SK-N-SH treated with all-trans-retinoic acid at 6 μM for 48 hours (cell line): ENCODE data around the gene SLC35A2.
"Not testable (repeated sequence)": the region's sequence is repeated elsewhere in the genome, so short reads cannot be mapped to it uniquely, and the experiment has no call there.

Experiments
- ARNTL ChIP-seq: fragments of 450-650 bp; formaldehyde crosslinking; IDR thresholded peaks from 2 replicates; pipeline ENCODE4 v1.5.0; 2020; ENCODE audit warnings: low read depth, mild to moderate bottlenecking, moderate library complexity, borderline replicate concordance
- ESRRG ChIP-seq: fragments of 250-450 bp; sonication (Bioruptor Pico); IDR thresholded peaks from 2 replicates; pipeline ENCODE4 v1.6.1; 2021; ENCODE audit warnings: mild to moderate bottlenecking
- GLIS3 ChIP-seq: fragments of 250-450 bp; sonication (Bioruptor Pico); IDR thresholded peaks from 2 replicates; pipeline ENCODE4 v1.5.0; 2020; ENCODE audit warnings: mild to moderate bottlenecking, moderate library complexity
- ISL1 ChIP-seq: fragments of 250-450 bp; sonication (Bioruptor Pico); IDR thresholded peaks from 2 replicates; pipeline ENCODE4 v2.1.2; 2022; ENCODE audit warnings: mild to moderate bottlenecking, moderate library complexity
- SNAI2 ChIP-seq: fragments of 250-450 bp; sonication (Bioruptor Pico); IDR thresholded peaks from 2 replicates; pipeline ENCODE4 v1.5.0; 2020; ENCODE audit warnings: mild to moderate bottlenecking, moderate library complexity
- TOX ChIP-seq: fragments of 250-450 bp; sonication (Bioruptor Pico); IDR thresholded peaks from 2 replicates; pipeline ENCODE4 v1.8.0; 2021; ENCODE audit warnings: mild to moderate bottlenecking, moderate library complexity, borderline replicate concordance
- TF ChIP-seq, protein P1 (sequence below): fragments of 250-450 bp; sonication (Bioruptor Pico); IDR thresholded peaks from 2 replicates; pipeline ENCODE4 v1.5.1; 2021; ENCODE audit warnings: mild to moderate bottlenecking, moderate library complexity
- TF ChIP-seq, protein P2 (sequence below): fragments of 250-450 bp; sonication (Bioruptor Pico); IDR thresholded peaks from 2 replicates; pipeline ENCODE4 v1.8.0; 2020; ENCODE audit warnings: mild to moderate bottlenecking, moderate library complexity, borderline replicate concordance

DNA sequence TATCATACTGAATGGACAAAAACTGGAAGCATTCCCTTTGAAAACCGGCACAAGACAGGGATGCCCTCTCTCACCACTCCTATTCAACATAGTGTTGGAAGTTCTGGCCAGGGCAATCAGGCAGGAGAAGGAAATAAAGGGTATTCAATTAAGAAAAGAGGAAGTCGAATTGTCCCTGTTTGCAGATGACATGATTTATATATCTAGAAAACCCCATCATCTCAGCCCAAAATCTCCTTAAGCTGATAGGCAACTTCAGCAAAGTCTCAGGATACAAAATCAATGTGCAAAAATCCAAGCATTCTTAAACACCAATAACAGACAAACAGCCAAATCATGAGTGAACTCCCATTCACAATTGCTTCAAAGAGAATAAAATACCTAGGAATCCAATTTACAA is 39.4 kb downstream of the SLC35A2 start:
- TF ChIP-seq, protein P1, sequence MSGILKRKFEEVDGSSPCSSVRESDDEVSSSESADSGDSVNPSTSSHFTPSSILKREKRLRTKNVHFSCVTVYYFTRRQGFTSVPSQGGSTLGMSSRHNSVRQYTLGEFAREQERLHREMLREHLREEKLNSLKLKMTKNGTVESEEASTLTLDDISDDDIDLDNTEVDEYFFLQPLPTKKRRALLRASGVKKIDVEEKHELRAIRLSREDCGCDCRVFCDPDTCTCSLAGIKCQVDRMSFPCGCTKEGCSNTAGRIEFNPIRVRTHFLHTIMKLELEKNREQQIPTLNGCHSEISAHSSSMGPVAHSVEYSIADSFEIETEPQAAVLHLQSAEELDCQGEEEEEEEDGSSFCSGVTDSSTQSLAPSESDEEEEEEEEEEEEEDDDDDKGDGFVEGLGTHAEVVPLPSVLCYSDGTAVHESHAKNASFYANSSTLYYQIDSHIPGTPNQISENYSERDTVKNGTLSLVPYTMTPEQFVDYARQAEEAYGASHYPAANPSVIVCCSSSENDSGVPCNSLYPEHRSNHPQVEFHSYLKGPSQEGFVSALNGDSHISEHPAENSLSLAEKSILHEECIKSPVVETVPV: not testable (repeated sequence)
- not testable (repeated sequence) for TF ChIP-seq TOX, ARNTL, ISL1, SNAI2, GLIS3, ESRRG (CRISPR knock-in tag)
- TF ChIP-seq, protein P2, sequence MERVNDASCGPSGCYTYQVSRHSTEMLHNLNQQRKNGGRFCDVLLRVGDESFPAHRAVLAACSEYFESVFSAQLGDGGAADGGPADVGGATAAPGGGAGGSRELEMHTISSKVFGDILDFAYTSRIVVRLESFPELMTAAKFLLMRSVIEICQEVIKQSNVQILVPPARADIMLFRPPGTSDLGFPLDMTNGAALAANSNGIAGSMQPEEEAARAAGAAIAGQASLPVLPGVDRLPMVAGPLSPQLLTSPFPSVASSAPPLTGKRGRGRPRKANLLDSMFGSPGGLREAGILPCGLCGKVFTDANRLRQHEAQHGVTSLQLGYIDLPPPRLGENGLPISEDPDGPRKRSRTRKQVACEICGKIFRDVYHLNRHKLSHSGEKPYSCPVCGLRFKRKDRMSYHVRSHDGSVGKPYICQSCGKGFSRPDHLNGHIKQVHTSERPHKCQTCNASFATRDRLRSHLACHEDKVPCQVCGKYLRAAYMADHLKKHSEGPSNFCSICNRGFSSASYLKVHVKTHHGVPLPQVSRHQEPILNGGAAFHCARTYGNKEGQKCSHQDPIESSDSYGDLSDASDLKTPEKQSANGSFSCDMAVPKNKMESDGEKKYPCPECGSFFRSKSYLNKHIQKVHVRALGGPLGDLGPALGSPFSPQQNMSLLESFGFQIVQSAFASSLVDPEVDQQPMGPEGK: not testable (repeated sequence)
